Erythroblast (primary cell): ENCODE data around the gene ANO9.
"Not testable (repeated sequence)": the region's sequence is repeated elsewhere in the genome, so short reads cannot be mapped to it uniquely, and the experiment has no call there.

Experiments
- GATA1 ChIP-seq: IDR thresholded peaks from 2 replicates; pipeline ENCODE4 v1.6.1; 2011; ENCODE audit warnings: low read depth, mild to moderate bottlenecking, control low read depth, low read length, moderate library complexity
- POLR2A ChIP-seq: IDR thresholded peaks from 2 replicates; pipeline ENCODE4 v1.6.1; 2011; ENCODE audit warnings: mild to moderate bottlenecking, low read length

DNA sequence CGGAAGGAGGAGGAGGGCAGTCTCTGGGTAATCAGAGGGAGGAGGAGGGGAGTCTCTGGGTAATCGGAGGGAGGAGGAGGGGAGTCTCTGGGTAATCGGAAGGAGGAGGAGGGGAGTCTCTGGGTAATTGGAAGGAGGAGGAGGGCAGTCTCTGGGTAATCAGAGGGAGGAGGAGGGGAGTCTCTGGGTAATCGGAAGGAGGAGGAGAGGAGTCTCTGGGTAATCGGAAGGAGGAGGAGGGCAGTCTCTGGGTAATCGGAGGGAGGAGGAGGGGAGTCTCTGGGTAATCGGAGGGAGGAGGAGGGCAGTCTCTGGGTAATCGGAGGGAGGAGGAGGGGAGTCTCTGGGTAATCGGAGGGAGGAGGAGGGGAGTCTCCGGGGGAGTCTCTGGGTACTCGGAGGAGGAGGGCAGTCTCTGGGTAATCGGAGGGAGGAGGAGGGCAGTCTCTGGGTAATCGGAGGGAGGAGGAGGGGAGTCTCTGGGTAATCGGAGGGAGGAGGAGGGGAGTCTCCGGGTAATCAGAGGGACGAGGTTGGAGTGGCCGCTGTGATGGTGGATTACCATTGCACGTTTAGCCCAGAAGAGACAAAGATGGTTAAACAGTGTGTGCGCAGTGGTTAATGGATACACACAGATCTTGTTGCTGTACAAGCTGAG lies 27.3 kb upstream of the ANO9 start:
- not testable (repeated sequence) for TF ChIP-seq GATA1, POLR2A
